ENCODE results near the gene NPIPA7.
"Not testable (repeated sequence)": the region's sequence is repeated elsewhere in the genome, so short reads cannot be mapped to it uniquely, and the experiment has no call there.

The NPIPA7 gene

GRCh38 chr16:16425146-16425545 lies 46.2 kb downstream of the NPIPA7 start:
- DNase-seq, result not testable (repeated sequence)

- not testable (repeated sequence) for DNase-seq
These were observed 52.2 kb downstream of the NPIPA7 start for GRCh38 chr16:16431135-16431534.

GRCh38 chr16:16434711-16435110 lies 55.8 kb downstream of the NPIPA7 start:
- peak in 1 of 3 donors; percentile 15 for DNase-seq

GRCh38 chr16:16441401-16441800 lies 62.5 kb downstream of the NPIPA7 start:
- DNase-seq, result not testable (repeated sequence)

Data from suppressor macrophage treated with lipopolysaccharide for 1 hour (primary cell).